Measurements from ENCODE around the gene CACNA1B. TPM values are rescaled to one million over a fixed set of nuclear protein-coding genes. Genes with fewer than 3 reads are reported as not detected.
"Not testable (repeated sequence)": the region's sequence is repeated elsewhere in the genome, so short reads cannot be mapped to it uniquely, and the experiment has no call there.

CACNA1B gene
- total and polyA plus RNA-seq, 2 of the 4 experiments (the other 2 are of a cell fraction): 0.02 TPM; not detected in 1

DNA sequence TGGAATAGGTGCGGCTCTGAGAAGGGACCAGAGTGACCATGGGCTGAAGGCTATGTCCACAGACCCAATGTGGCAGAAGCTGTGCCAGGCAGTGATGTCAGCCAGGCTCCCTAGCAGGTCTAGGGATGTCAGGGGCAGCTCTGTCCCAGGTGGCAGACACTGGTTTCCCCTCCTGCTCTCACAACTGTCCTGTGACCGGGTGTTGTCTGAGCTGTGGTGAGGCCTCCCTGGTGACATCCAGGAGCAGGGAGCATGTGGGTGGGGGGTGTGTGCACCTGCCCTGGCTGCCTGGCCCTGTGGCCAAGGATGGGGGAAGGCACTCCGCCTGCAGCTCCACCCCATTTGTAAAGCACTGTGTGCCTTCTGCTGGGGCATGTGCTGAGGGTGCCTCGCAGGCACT lies 257.0 kb downstream of the CACNA1B start:
- H3K18ac ChIP-seq (ENCODE audit: low read depth, low read length); H3K9me1 ChIP-seq (ENCODE audit: insufficient read depth, low read length); H4K5ac ChIP-seq (ENCODE audit: low read depth, low read length); ATAC-seq (ENCODE audit: low read depth); intact Hi-C loops (cut with micrococcal nuclease); H4K20me1 ChIP-seq (ENCODE audit: insufficient read depth, low read length); DNase-seq; H2AK5ac ChIP-seq (ENCODE audit: low read depth, low read length); H2AK9ac ChIP-seq (replicated peaks; ENCODE audit: low read depth, low read length, poor library complexity); H3K4ac ChIP-seq (ENCODE audit: low read depth, low read length); in situ Hi-C loops (cut with MboI; ENCODE audit: low sequenced_read_pairs); H4K91ac ChIP-seq (ENCODE audit: insufficient read depth, low read depth, low read length); H3K14ac ChIP-seq (replicated peaks; ENCODE audit: low read depth, low read length); H3K27ac ChIP-seq (ENCODE audit: insufficient read depth, low read length); H2AFZ ChIP-seq (replicated peaks; ENCODE audit: low read length, poor library complexity); H4K8ac ChIP-seq (ENCODE audit: low read depth in 2 of 2, low read length in 2 of 2); H3K23ac ChIP-seq (ENCODE audit: low read depth, low read length); dilution Hi-C loops (cut with HindIII; ENCODE audit: low sequenced_read_pairs, unreplicated experiment); H2BK5ac ChIP-seq (ENCODE audit: low read depth, low read length, poor library complexity, severe bottlenecking); BruUV-seq (replicated peaks); POLR2A ChIA-PET (ENCODE audit: unreplicated experiment); H3K9ac ChIP-seq (ENCODE audit: low read depth, low read length); H3K27me3 ChIP-seq (ENCODE audit: control insufficient read depth, insufficient read depth, low read length); H2BK15ac ChIP-seq (ENCODE audit: low read depth, low read length); H3K9me3 ChIP-seq (ENCODE audit: control insufficient read depth, insufficient read depth, low read length); H3K56ac ChIP-seq (ENCODE audit: extremely low read depth, insufficient read depth, low read length); H2BK120ac ChIP-seq (ENCODE audit: low read depth, low read length); H3K36me3 ChIP-seq (ENCODE audit: control insufficient read depth, insufficient read depth, low read length); H3K4me1 ChIP-seq (ENCODE audit: control insufficient read depth, insufficient read depth, low read length); H2BK20ac ChIP-seq (ENCODE audit: low read depth, low read length); H3K4me2 ChIP-seq (ENCODE audit: low read depth, low read length); CTCF ChIA-PET; H3K4me3 ChIP-seq (ENCODE audit: insufficient read depth, low read depth, low read length); H3K79me1 ChIP-seq (ENCODE audit: low read depth in 1 of 2, low read length in 2 of 2): not testable (repeated sequence)
- WGBS, 2 experiments (ENCODE audit: extremely low coverage in 2 of 2, insufficient read length in 1 of 2): no CpG with 5 or more reads among the region's 4 CpGs

DNA sequence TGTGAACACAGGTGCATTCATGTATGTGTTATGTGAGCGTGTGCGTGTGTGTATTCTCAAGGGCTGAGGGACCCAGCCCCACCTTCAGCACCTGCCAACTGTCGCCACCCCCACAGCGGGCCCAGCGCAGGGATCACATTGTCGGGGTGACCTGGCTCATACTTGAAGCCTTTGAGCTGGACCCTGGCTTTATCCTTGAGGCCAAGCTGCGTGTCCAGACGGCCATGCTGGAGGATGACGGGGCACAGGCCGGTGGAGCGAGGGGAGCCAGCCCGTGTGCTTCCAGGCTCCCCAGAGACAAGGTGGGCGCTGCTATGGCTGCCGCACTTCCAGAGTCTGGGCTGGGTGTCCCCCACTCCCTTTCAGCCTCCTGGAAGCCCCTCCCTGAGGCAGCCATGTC lies 261.5 kb downstream of the CACNA1B start:
- H3K9me1 ChIP-seq (ENCODE audit: insufficient read depth, low read length); H2AK5ac ChIP-seq (ENCODE audit: low read depth, low read length); H3K4me2 ChIP-seq (ENCODE audit: low read depth, low read length); H2AFZ ChIP-seq (replicated peaks; ENCODE audit: low read length, poor library complexity); H4K5ac ChIP-seq (ENCODE audit: low read depth, low read length); CTCF ChIA-PET; dilution Hi-C loops (cut with HindIII; ENCODE audit: low sequenced_read_pairs, unreplicated experiment); H2AK9ac ChIP-seq (replicated peaks; ENCODE audit: low read depth, low read length, poor library complexity); H3K4ac ChIP-seq (ENCODE audit: low read depth, low read length); in situ Hi-C loops (cut with MboI; ENCODE audit: low sequenced_read_pairs); H3K14ac ChIP-seq (replicated peaks; ENCODE audit: low read depth, low read length); intact Hi-C loops (cut with micrococcal nuclease); POLR2A ChIA-PET (ENCODE audit: unreplicated experiment); H3K4me1 ChIP-seq (ENCODE audit: control insufficient read depth, insufficient read depth, low read length); H3K27me3 ChIP-seq (ENCODE audit: control insufficient read depth, insufficient read depth, low read length); H3K56ac ChIP-seq (ENCODE audit: extremely low read depth, insufficient read depth, low read length); H2BK120ac ChIP-seq (ENCODE audit: low read depth, low read length); H4K20me1 ChIP-seq (ENCODE audit: insufficient read depth, low read length); DNase-seq; ATAC-seq (ENCODE audit: low read depth); H3K79me1 ChIP-seq (ENCODE audit: low read depth in 1 of 2, low read length in 2 of 2); BruUV-seq (replicated peaks); H3K36me3 ChIP-seq (ENCODE audit: control insufficient read depth, insufficient read depth, low read length); H3K23ac ChIP-seq (ENCODE audit: low read depth, low read length); H2BK15ac ChIP-seq (ENCODE audit: low read depth, low read length); H3K4me3 ChIP-seq (ENCODE audit: insufficient read depth, low read depth, low read length); H2BK5ac ChIP-seq (ENCODE audit: low read depth, low read length, poor library complexity, severe bottlenecking); H4K8ac ChIP-seq (ENCODE audit: low read depth in 2 of 2, low read length in 2 of 2); H3K27ac ChIP-seq (ENCODE audit: insufficient read depth, low read length); H3K18ac ChIP-seq (ENCODE audit: low read depth, low read length); H2BK20ac ChIP-seq (ENCODE audit: low read depth, low read length); H4K91ac ChIP-seq (ENCODE audit: insufficient read depth, low read depth, low read length); H3K9ac ChIP-seq (ENCODE audit: low read depth, low read length); H3K9me3 ChIP-seq (ENCODE audit: control insufficient read depth, insufficient read depth, low read length): not testable (repeated sequence)
- no CpG with 5 or more reads among the region's 14 CpGs for WGBS, 2 experiments (ENCODE audit: extremely low coverage in 2 of 2, insufficient read length in 1 of 2)

All from IMR-90 (cell line).